ENCODE measurements around the gene CCDC142.
"Not testable (repeated sequence)": the region's sequence is repeated elsewhere in the genome, so short reads cannot be mapped to it uniquely, and the experiment has no call there.

CCDC142 gene

GRCh38 chr2:74462786-74463105 is 20.1 kb downstream of the CCDC142 start:
- Mint-ChIP-seq H3K4me3 (peak overlapping the region; percentile 75), H3K9me3 (no peaks in the 10 kb centered on the region), H3K27me3 (ENCODE audit: low read depth, poor library complexity) (no peaks in the 10 kb centered on the region), H3K27ac (no peak overlapping the region), H3K36me3 (ENCODE audit: low read depth) (peaks cover 16% of the 10 kb centered on the region), H3K4me1 (peaks cover 45% of the 10 kb centered on the region)
- TF ChIP-seq CTCF (IDR thresholded peaks at IDR 0.05) = no peak
- DNase-seq = no peak

- H3K4me3 Mint-ChIP-seq = no peak overlapping the region
- peaks cover 16% of the 10 kb centered on the region for H3K36me3 Mint-ChIP-seq (ENCODE audit: low read depth)
- no peak overlapping the region for H3K27ac Mint-ChIP-seq
- no peak for DNase-seq
- no peaks in the 10 kb centered on the region for H3K27me3 Mint-ChIP-seq (ENCODE audit: low read depth, poor library complexity)
- no peaks in the 10 kb centered on the region for H3K9me3 Mint-ChIP-seq
- peaks cover 47% of the 10 kb centered on the region for H3K4me1 Mint-ChIP-seq
- TF ChIP-seq CTCF (IDR thresholded peaks at IDR 0.05) = no peak
Measured at GRCh38 chr2:74462054-74462785, 20.6 kb downstream of the CCDC142 start.

DNA sequence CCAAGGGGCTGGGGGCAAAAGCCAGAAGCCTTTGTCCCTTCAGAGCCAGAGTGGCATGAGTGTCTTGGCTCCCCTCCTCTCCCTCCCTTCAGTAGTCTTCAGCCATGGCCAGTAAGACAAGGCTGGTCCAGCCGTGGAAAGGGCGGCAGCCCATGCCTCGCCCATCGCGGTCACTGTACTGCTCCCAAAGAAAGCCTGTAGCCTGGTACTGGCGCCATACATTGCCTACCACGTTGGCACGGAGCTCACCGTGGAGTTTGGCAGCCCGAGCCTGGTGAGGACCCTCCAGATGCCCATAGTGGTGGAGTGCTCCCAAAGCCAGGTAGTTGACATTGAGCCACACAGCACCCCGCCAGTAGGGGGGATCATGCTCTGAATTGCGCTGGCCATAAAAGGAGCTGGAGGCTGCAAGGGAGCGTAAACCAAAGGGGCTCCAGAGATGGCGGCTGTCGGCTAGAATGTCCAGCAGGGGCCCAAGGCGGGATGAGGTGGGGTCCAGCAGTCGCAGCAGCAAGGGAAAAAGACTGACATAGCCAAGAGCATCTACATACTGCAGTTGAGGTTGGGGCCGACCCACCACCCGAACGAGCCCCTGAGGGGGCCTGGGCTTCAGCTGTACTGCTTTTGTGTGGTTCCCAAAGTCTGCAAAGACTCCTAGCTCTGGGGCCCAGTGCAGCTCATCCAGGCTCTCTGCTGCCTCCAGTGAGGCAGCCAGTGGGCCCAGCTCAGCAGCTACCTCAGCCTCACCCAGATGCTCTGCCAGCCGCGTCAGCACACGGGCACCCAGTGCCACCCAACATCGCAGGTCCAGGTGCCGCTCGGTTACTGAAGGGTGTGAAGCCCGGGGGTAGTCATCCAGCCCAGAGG is 21.4 kb downstream of the CCDC142 start:
- Mint-ChIP-seq H3K36me3 (ENCODE audit: low read depth) (peaks cover 16% of the 10 kb centered on the region), H3K27ac (no peak overlapping the region), H3K4me1 (peaks cover 55% of the 10 kb centered on the region)

GRCh38 chr2:74460187-74460586 is 22.6 kb downstream of the CCDC142 start:
- not testable (repeated sequence) for H3K9me3 Mint-ChIP-seq; H3K27me3 Mint-ChIP-seq (ENCODE audit: low read depth, poor library complexity); DNase-seq
- peak overlapping the region; percentile 95 for H3K4me3 Mint-ChIP-seq
- H3K4me1 Mint-ChIP-seq = peaks cover 57% of the 10 kb centered on the region
- H3K36me3 Mint-ChIP-seq (ENCODE audit: low read depth) = peaks cover 16% of the 10 kb centered on the region
- peak overlapping the region; percentile 72 for H3K27ac Mint-ChIP-seq

More for the DNA sequence above, 21.4 kb downstream of the CCDC142 start:
- Mint-ChIP-seq H3K4me3 (peak overlapping the region; percentile 23), H3K27me3 (ENCODE audit: low read depth, poor library complexity) (no peaks in the 10 kb centered on the region), H3K9me3 (no peaks in the 10 kb centered on the region)
- peak; percentile 35 for DNase-seq
- TF ChIP-seq CTCF (IDR thresholded peaks at IDR 0.05) = no peak

DNA sequence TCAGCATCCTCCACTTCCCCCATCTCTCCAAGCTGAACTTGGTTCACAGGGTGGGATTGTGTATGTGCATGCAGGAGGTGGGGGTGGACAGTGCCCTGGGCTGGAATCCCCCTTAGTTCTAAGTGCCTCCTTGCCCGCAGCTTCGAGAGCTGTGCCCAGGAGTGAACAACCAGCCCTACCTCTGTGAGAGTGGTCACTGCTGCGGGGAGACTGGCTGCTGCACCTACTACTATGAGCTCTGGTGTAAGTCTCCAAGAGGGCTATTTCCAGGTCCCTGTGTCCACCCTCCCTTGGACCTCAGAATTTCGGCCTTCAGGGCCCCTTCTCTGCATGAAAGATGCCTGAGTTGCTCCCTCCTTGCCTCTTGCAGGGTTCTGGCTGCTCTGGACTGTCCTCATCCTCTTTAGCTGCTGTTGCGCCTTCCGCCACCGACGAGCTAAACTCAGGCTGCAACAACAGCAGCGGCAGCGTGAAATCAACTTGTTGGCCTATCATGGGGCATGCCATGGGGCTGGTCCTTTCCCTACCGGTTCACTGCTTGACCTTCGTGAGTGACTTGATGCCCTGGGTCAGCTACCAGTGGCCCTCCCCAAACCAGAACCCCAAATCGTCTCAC is 23.2 kb downstream of the CCDC142 start:
- peak overlapping the region; percentile 95 for H3K4me3 Mint-ChIP-seq
- H3K36me3 Mint-ChIP-seq (ENCODE audit: low read depth) = peaks cover 16% of the 10 kb centered on the region
- peak overlapping the region; percentile 72 for H3K27ac Mint-ChIP-seq
- H3K4me1 Mint-ChIP-seq = peaks cover 62% of the 10 kb centered on the region
- not testable (repeated sequence) for DNase-seq; H3K27me3 Mint-ChIP-seq (ENCODE audit: low read depth, poor library complexity); H3K9me3 Mint-ChIP-seq

DNA sequence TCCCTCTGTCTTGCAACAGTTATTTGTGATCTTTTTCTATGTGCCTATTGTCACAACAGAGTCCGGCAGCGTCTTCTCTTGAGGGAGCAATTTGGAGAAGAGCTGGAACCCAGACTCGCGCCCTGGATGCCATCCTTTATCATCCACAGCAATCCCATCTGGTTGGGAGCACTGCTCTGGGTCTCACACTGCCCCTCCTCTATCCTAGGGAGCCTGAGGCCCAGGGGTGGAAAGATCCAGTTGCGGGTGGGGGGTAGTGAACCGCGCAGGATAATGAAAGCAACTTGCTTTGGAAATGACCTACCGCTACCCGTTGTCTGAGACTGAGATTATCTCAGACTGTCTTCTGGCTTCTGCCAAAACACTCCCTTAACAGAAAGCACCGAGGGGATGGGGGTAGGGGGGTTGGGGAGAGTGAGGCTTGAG is 23.8 kb downstream of the CCDC142 start:
- no peaks in the 10 kb centered on the region for H3K9me3 Mint-ChIP-seq
- peak overlapping the region; percentile 70 for H3K27ac Mint-ChIP-seq
- peak overlapping the region; percentile 95 for H3K4me3 Mint-ChIP-seq
- H3K4me1 Mint-ChIP-seq = peaks cover 62% of the 10 kb centered on the region
- H3K27me3 Mint-ChIP-seq (ENCODE audit: low read depth, poor library complexity) = no peaks in the 10 kb centered on the region
- H3K36me3 Mint-ChIP-seq (ENCODE audit: low read depth) = peaks cover 16% of the 10 kb centered on the region
- no peak for DNase-seq
- TF ChIP-seq CTCF (IDR thresholded peaks at IDR 0.05) = no peak
